ENCODE measurements around the gene CCDC182. TPM values are rescaled to one million over a fixed set of nuclear protein-coding genes. Genes with fewer than 3 reads are reported as not detected.
A peak's percentile ranks its signal among the peaks of the same experiment; 100 is the strongest.

The CCDC182 gene
- polyA plus RNA-seq, 1 of the 3 experiments (the other 2 are of a cell fraction), result not detected

GRCh38 chr17:57735230-57735629, 9.9 kb downstream of the CCDC182 start:
- POLR2A ChIA-PET, result no interaction called here
- Histone ChIP-seq H3K4me3 (ENCODE audit: low read depth in 2 of 2, low read length in 1 of 2) (no peak overlapping the region), H3K4me2 (no peak overlapping the region), H3K27me3 (ENCODE audit: insufficient read depth) (peaks cover 30% of the 10 kb centered on the region), H3K9me2 (no peaks in the 10 kb centered on the region), H3F3A (replicated peaks; ENCODE audit: insufficient read depth) (no peaks in the 10 kb centered on the region), H3K36me3 (replicated peaks in 1 of 2; ENCODE audit: control insufficient read depth in 1 of 2, insufficient read depth in 2 of 2, low read length in 1 of 2) (no peaks in the 10 kb centered on the region), H3K4me1 (ENCODE audit: control insufficient read depth in 1 of 2, insufficient read depth in 2 of 2, low read depth in 1 of 2, low read length in 1 of 2) (peaks cover 0 to 15% of the 10 kb centered on the region in 2 experiments; a peak in 2 of 4 replicates), H3K79me2 (ENCODE audit: insufficient read depth) (no peaks in the 10 kb centered on the region), H3K27ac (ENCODE audit: low read depth in 2 of 2, low read length in 1 of 2) (peak overlapping the region in 1 of 2 experiments; percentile 1; a peak in 1 of 4 replicates), H3K9ac (no peak overlapping the region), H3K9me3 (no peaks in the 10 kb centered on the region), H2AFZ (ENCODE audit: low read depth) (no peak overlapping the region), H4K20me1 (ENCODE audit: insufficient read depth) (no peaks in the 10 kb centered on the region)
- DNase-seq, result no peak
- TF ChIP-seq FOXM1 (IDR thresholded peaks at IDR 0.05; ENCODE audit: low read depth) (no peak), TCF12 (IDR thresholded peaks at IDR 0.05) (no peak), POLR2AphosphoS5 (IDR thresholded peaks at IDR 0.05; ENCODE audit: low read depth, low read length) (no peak), GATA2 (CRISPR knock-in tag; IDR thresholded peaks at IDR 0.05) (no peak), CHD2 (IDR thresholded peaks at IDR 0.05; ENCODE audit: low read length, partially characterized antibody) (no peak), CTCF (IDR thresholded peaks at IDR 0.05) (no peak), RFX5 (IDR thresholded peaks at IDR 0.05; ENCODE audit: low read length) (no peak), NFIC (IDR thresholded peaks at IDR 0.05; ENCODE audit: borderline replicate concordance) (no peak), TEAD4 (IDR thresholded peaks at IDR 0.05; ENCODE audit: borderline replicate concordance, insufficient read depth) (no peak), USF1 (IDR thresholded peaks at IDR 0.05; ENCODE audit: borderline replicate concordance, low read depth) (no peak), MEF2A (IDR thresholded peaks at IDR 0.05; ENCODE audit: borderline replicate concordance, low read depth) (no peak), TAF1 (IDR thresholded peaks at IDR 0.05; ENCODE audit: borderline replicate concordance, low read depth, low read length) (no peak), ELF1 (IDR thresholded peaks at IDR 0.05) (no peak), MAX (IDR thresholded peaks at IDR 0.05; ENCODE audit: low read depth) (no peak), GABPA (IDR thresholded peaks at IDR 0.05; ENCODE audit: low read depth) (no peak), SIN3A (IDR thresholded peaks at IDR 0.05; ENCODE audit: borderline replicate concordance, low read depth, low read length) (no peak)
- TF ChIP-seq, protein P1, sequence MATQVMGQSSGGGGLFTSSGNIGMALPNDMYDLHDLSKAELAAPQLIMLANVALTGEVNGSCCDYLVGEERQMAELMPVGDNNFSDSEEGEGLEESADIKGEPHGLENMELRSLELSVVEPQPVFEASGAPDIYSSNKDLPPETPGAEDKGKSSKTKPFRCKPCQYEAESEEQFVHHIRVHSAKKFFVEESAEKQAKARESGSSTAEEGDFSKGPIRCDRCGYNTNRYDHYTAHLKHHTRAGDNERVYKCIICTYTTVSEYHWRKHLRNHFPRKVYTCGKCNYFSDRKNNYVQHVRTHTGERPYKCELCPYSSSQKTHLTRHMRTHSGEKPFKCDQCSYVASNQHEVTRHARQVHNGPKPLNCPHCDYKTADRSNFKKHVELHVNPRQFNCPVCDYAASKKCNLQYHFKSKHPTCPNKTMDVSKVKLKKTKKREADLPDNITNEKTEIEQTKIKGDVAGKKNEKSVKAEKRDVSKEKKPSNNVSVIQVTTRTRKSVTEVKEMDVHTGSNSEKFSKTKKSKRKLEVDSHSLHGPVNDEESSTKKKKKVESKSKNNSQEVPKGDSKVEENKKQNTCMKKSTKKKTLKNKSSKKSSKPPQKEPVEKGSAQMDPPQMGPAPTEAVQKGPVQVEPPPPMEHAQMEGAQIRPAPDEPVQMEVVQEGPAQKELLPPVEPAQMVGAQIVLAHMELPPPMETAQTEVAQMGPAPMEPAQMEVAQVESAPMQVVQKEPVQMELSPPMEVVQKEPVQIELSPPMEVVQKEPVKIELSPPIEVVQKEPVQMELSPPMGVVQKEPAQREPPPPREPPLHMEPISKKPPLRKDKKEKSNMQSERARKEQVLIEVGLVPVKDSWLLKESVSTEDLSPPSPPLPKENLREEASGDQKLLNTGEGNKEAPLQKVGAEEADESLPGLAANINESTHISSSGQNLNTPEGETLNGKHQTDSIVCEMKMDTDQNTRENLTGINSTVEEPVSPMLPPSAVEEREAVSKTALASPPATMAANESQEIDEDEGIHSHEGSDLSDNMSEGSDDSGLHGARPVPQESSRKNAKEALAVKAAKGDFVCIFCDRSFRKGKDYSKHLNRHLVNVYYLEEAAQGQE (IDR thresholded peaks at IDR 0.05; ENCODE audit: low read depth, low read length), result no peak
- TF ChIP-seq, protein P2, sequence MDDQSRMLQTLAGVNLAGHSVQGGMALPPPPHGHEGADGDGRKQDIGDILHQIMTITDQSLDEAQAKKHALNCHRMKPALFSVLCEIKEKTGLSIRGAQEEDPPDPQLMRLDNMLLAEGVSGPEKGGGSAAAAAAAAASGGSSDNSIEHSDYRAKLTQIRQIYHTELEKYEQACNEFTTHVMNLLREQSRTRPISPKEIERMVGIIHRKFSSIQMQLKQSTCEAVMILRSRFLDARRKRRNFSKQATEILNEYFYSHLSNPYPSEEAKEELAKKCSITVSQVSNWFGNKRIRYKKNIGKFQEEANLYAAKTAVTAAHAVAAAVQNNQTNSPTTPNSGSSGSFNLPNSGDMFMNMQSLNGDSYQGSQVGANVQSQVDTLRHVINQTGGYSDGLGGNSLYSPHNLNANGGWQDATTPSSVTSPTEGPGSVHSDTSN (IDR thresholded peaks at IDR 0.05), result no peak
- CTCF ChIA-PET, result interaction anchor here (0.9 kb wide), 1 partner anchor 33 kb away, joined by 3 read pairs; no protein-coding TSS in a partner anchor
- WGBS (ENCODE audit: low lambda C conversion rate), result 65% methylated on average over 3 of the region's 3 CpGs

All from SK-N-SH (cell line).